RWPE2 (cell line): ENCODE measurements around the gene CRHBP.

Experiments
- ATAC-seq: fragments of 200-7000 bp; cut with Tn5 transposase; 3 replicates; pipeline ENCODE4 v1.9.1; 2021; ENCODE audit warnings: low read depth
- DNase-seq: peaks from one replicate; pipeline ENCODE4 v3.0.0-alpha.2; 2020; ENCODE audit warnings: low spot score
- H3K27ac ChIP-seq: fragments of 450-650 bp; 2 replicates; pipeline ENCODE4 v1.5.1; 2017; ENCODE audit warnings: mild to moderate bottlenecking; ENCODE audit not compliant: poor library complexity, severe bottlenecking
- H3K27me3 ChIP-seq: fragments of 250-450 bp; sonication (Bioruptor Pico); 2 replicates; pipeline ENCODE4 v1.5.1; 2021; ENCODE audit warnings: mild to moderate bottlenecking, moderate library complexity; ENCODE audit not compliant: insufficient read depth, poor library complexity, severe bottlenecking
- H3K36me3 ChIP-seq: fragments of 250-450 bp; sonication (Bioruptor Pico); 2 replicates; pipeline ENCODE4 v1.5.1; 2020; ENCODE audit warnings: low read depth, mild to moderate bottlenecking, moderate library complexity
- H3K4me1 ChIP-seq: fragments of 250-450 bp; sonication (Bioruptor Pico); 2 replicates; pipeline ENCODE4 v1.5.1; 2021; ENCODE audit warnings: mild to moderate bottlenecking, moderate library complexity; ENCODE audit not compliant: insufficient read depth, poor library complexity, severe bottlenecking
- H3K4me3 ChIP-seq: fragments of 250-450 bp; sonication (Bioruptor Pico); 2 replicates; pipeline ENCODE4 v1.5.1; 2021; ENCODE audit warnings: mild to moderate bottlenecking, moderate library complexity; ENCODE audit not compliant: severe bottlenecking
- H3K9me3 ChIP-seq: fragments of 250-450 bp; sonication (Bioruptor Pico); 2 replicates; pipeline ENCODE4 v1.5.1; 2021; ENCODE audit warnings: mild to moderate bottlenecking, moderate library complexity; ENCODE audit not compliant: severe bottlenecking
- TF ChIP-seq, protein P1 (sequence below): fragments of 450-650 bp; IDR thresholded peaks from one replicate; pipeline ENCODE4 v1.5.1; 2017; ENCODE audit warnings: mild to moderate bottlenecking, moderate library complexity; ENCODE audit not compliant: poor library complexity, severe bottlenecking

Gene CRHBP

GRCh38 chr5:76946090-76946489, 6.8 kb upstream of the CRHBP start:
- H3K9me3 ChIP-seq: no peaks in the 10 kb centered on the region
- no peaks in the 10 kb centered on the region for H3K36me3 ChIP-seq
- DNase-seq (no peak), ATAC-seq (no peak)
- H3K27ac ChIP-seq: no peak overlapping the region
- TF ChIP-seq, protein P1, sequence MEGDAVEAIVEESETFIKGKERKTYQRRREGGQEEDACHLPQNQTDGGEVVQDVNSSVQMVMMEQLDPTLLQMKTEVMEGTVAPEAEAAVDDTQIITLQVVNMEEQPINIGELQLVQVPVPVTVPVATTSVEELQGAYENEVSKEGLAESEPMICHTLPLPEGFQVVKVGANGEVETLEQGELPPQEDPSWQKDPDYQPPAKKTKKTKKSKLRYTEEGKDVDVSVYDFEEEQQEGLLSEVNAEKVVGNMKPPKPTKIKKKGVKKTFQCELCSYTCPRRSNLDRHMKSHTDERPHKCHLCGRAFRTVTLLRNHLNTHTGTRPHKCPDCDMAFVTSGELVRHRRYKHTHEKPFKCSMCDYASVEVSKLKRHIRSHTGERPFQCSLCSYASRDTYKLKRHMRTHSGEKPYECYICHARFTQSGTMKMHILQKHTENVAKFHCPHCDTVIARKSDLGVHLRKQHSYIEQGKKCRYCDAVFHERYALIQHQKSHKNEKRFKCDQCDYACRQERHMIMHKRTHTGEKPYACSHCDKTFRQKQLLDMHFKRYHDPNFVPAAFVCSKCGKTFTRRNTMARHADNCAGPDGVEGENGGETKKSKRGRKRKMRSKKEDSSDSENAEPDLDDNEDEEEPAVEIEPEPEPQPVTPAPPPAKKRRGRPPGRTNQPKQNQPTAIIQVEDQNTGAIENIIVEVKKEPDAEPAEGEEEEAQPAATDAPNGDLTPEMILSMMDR: no peak
- no peak overlapping the region for H3K4me3 ChIP-seq
- no peaks in the 10 kb centered on the region for H3K4me1 ChIP-seq
- no peaks in the 10 kb centered on the region for H3K27me3 ChIP-seq

DNA sequence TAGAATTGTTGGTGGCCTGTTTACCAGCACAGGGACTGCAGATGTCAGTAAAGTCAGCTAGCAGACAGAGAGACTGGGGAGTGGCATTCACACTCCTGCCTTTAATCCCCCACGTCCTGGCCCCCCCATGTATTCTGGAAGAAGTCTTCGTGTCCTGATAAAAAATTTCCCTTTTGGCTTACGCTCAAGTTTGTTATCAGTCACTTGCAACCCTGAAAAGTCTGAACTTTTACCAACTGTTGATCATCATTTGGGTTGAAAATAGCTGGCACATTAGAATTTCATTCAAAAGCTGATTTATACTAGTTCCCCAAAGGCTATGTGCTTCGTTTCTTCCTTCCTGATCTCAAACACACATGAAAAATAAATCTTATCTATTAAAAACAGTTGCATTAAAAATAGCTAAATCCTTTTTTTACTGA, 5.8 kb upstream of the CRHBP start:
- ATAC-seq: no peak
- no peak overlapping the region for H3K4me3 ChIP-seq
- H3K36me3 ChIP-seq: no peaks in the 10 kb centered on the region
- TF ChIP-seq, protein P1: no peak
- no peak for DNase-seq
- no peaks in the 10 kb centered on the region for H3K4me1 ChIP-seq
- H3K27me3 ChIP-seq: peaks cover 3% of the 10 kb centered on the region
- H3K27ac ChIP-seq: no peak overlapping the region
- no peaks in the 10 kb centered on the region for H3K9me3 ChIP-seq

GRCh38 chr5:76953551-76954382, 922 bp downstream of the CRHBP start:
- Histone ChIP-seq H3K9me3 (no peaks in the 10 kb centered on the region), H3K36me3 (no peaks in the 10 kb centered on the region), H3K4me3 (peak overlapping the region; percentile 16), H3K27me3 (peaks cover 43% of the 10 kb centered on the region), H3K4me1 (no peaks in the 10 kb centered on the region), H3K27ac (no peak overlapping the region)
- DNase-seq (no peak), ATAC-seq (peak; percentile 68)
- TF ChIP-seq, protein P1: no peak

- H3K9me3 ChIP-seq: no peaks in the 10 kb centered on the region
- no peak for DNase-seq
- no peaks in the 10 kb centered on the region for H3K4me1 ChIP-seq
- no peak for ATAC-seq
- H3K36me3 ChIP-seq: no peaks in the 10 kb centered on the region
- no peak overlapping the region for H3K4me3 ChIP-seq
- no peak overlapping the region for H3K27ac ChIP-seq
- peaks cover 43% of the 10 kb centered on the region for H3K27me3 ChIP-seq
- TF ChIP-seq, protein P1: no peak
These were observed 1.5 kb downstream of the CRHBP start for GRCh38 chr5:76954383-76954763.

- Histone ChIP-seq H3K9me3 (no peaks in the 10 kb centered on the region), H3K36me3 (no peaks in the 10 kb centered on the region), H3K4me3 (no peak overlapping the region), H3K27ac (no peak overlapping the region), H3K4me1 (no peaks in the 10 kb centered on the region), H3K27me3 (peaks cover 43% of the 10 kb centered on the region)
- ATAC-seq (no peak), DNase-seq (no peak)
- TF ChIP-seq, protein P1: no peak
These were observed 3.2 kb downstream of the CRHBP start for GRCh38 chr5:76956033-76956432.
